ENCODE measurements around the gene WNT5A. TPM values are rescaled to one million over a fixed set of nuclear protein-coding genes. Genes with fewer than 3 reads are reported as not detected.

WNT5A gene
- total RNA-seq, 4 donors from 2014 or later: 3.1 to 46.3 (median 11.3) TPM

GRCh38 chr3:55516392-55517030 lies 29.4 kb upstream of the WNT5A start:
- Histone ChIP-seq H3K36me3 (no peaks in the 10 kb centered on the region), H3K9me3 (no peaks in the 10 kb centered on the region), H3K27ac (no peak overlapping the region), H3K27me3 (no peaks in the 10 kb centered on the region), H3K4me1 (peaks cover 0 to 17% (median 6%) of the 10 kb centered on the region in 3 donors), H3K4me3 (no peak overlapping the region)
- TF ChIP-seq POLR2AphosphoS5 (IDR thresholded peaks at IDR 0.05): no peak
- TF ChIP-seq POLR2A (IDR thresholded peaks at IDR 0.05): no peak
- TF ChIP-seq EP300 (IDR thresholded peaks at IDR 0.05): no peak
- no peak for TF ChIP-seq CTCF (IDR thresholded peaks at IDR 0.05)
- 87 to 91% methylated on average over 8 to 9 of the region's 10 CpGs for WGBS, 2 donors (ENCODE audit: low coverage in 1 of 2)
- no peak for ATAC-seq

DNA sequence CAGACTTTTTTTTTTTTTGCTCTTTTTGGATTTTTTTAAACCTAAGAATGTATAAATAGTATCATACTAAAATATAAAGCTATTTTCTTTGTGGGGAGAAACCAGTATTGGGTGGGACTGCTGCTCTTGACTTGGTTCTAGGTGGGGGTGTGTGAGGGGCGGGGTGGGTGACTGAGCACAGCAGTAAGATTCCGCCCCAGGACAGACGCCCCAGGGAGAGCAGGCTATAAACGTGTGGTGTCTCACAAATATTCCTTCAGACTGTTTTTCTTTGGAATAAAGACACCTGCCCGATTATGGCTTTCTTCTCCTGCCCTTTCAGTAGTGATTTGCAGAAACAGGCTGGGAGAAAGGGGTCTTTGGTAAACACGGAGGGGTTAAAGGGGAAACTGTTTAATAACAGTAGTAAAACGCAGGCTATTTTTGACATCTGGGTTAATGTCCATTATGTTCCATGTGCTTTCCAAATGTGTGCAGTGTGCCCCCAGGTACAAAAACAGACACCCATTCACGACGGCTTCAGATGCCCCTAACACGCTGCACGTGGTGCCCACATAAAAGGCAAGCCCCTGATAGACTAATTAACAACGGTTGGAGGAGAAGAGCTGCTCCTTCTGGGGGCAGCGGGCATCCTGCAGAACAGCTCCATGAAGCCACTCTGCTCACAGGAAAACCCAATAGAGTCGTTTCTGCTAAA lies 28.6 kb upstream of the WNT5A start:
- no peak for ATAC-seq
- TF ChIP-seq POLR2AphosphoS5 (IDR thresholded peaks at IDR 0.05) (no peak), EP300 (IDR thresholded peaks at IDR 0.05) (no peak), POLR2A (IDR thresholded peaks at IDR 0.05) (no peak), CTCF (IDR thresholded peaks at IDR 0.05) (no peak)

DNA sequence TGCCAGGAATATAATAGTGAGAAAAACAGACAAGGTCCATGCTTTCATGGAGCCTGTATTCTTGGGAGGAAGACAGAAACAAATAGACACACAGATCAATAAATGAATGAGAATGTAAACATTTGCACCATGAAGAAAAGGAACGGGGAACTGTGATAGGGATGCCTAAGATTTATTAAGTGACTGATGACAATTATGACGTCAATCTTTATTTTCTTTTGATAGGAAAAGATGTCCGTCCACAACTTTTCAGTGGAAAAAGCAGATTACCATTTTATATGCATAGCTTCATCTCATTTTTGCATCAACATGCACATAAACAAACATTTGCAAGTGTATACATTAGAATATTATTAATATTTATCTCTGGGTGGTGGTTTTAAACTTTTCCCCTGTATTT lies 27.9 kb upstream of the WNT5A start:
- H3K4me1 ChIP-seq: peaks cover 0 to 17% (median 6%) of the 10 kb centered on the region in 3 donors
- H3K36me3 ChIP-seq: no peaks in the 10 kb centered on the region
- TF ChIP-seq EP300 (IDR thresholded peaks at IDR 0.05): no peak
- no peak for TF ChIP-seq POLR2A (IDR thresholded peaks at IDR 0.05)
- TF ChIP-seq CTCF (IDR thresholded peaks at IDR 0.05): no peak
- TF ChIP-seq POLR2AphosphoS5 (IDR thresholded peaks at IDR 0.05): no peak
- no peaks in the 10 kb centered on the region for H3K27me3 ChIP-seq
- 84 to 87% methylated on average over 3 of the region's 3 CpGs for WGBS, 2 donors (ENCODE audit: low coverage in 1 of 2)
- H3K4me3 ChIP-seq: no peak overlapping the region
- no peak overlapping the region for H3K27ac ChIP-seq
- ATAC-seq: no peak
- H3K9me3 ChIP-seq: no peaks in the 10 kb centered on the region

More for the DNA sequence above, 28.6 kb upstream of the WNT5A start:
- 59 to 61% methylated on average over 10 to 12 of the region's 14 CpGs for WGBS, 2 donors (ENCODE audit: low coverage in 1 of 2)
- H3K36me3 ChIP-seq: no peaks in the 10 kb centered on the region
- H3K4me3 ChIP-seq: no peak overlapping the region
- H3K27me3 ChIP-seq: no peaks in the 10 kb centered on the region
- H3K9me3 ChIP-seq: no peaks in the 10 kb centered on the region
- peaks cover 0 to 17% (median 6%) of the 10 kb centered on the region in 3 donors for H3K4me1 ChIP-seq
- no peak overlapping the region for H3K27ac ChIP-seq

DNA sequence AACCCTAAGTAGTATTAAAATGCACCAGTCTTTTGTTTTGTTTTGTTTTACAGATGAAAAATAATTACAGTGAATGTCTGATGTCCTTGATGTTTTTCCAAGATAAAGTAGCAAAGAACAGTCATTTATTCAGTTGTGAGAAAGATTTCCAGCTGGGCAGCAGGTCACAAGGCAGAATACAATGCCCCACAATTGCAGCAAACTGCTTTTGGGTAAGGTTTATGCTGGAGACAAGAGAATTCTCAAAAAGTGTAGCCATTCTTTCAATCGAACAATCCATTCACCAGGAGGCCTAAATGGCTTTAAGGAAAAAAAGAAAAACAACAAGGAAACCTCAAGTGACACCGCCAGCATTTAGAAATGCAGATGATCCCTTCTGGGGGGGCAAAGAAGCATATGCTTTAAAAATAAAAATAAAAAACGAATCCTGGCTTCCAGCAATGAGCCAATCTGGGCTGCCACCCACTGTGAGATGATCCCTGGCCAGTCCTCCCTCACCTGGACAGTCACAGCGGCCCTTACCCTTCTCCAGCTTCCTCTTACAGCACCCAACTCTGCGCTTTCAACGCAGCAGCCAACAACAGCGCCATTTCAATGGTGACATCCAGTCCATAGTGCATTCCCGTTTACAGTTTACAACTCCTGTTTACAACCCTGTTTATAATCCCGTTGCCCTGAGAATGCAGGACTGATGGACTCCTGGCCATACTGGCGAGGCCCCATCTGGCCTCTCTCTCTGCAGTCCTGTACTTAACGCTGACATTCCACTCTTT lies 25.7 kb upstream of the WNT5A start:
- Histone ChIP-seq H3K4me1 (peaks cover 0 to 17% (median 6%) of the 10 kb centered on the region in 3 donors), H3K27me3 (no peaks in the 10 kb centered on the region), H3K4me3 (no peak overlapping the region), H3K9me3 (no peaks in the 10 kb centered on the region), H3K36me3 (no peaks in the 10 kb centered on the region), H3K27ac (no peak overlapping the region)
- WGBS, 2 donors (ENCODE audit: low coverage in 1 of 2): 74 to 76% methylated on average over 9 to 11 of the region's 11 CpGs
- ATAC-seq: no peak
- TF ChIP-seq CTCF (IDR thresholded peaks at IDR 0.05) (no peak), EP300 (IDR thresholded peaks at IDR 0.05) (no peak), POLR2A (IDR thresholded peaks at IDR 0.05) (no peak), POLR2AphosphoS5 (IDR thresholded peaks at IDR 0.05) (no peak)
